Measurements from ENCODE around the gene ACP3.
"Not testable (repeated sequence)": the region's sequence is repeated elsewhere in the genome, so short reads cannot be mapped to it uniquely, and the experiment has no call there.

The ACP3 gene

GRCh38 chr3:132317229-132317948 is at the start of gene ACP3:
Gene ACP3, plus strand, starts transcription at chr3:132317407. Its CDS starts 50 bp downstream, at chr3:132317457.
- no peak for DNase-seq (ENCODE audit: low read depth in 3 of 3)

GRCh38 chr3:132268956-132269355 is 48.3 kb upstream of the ACP3 start:
- DNase-seq (ENCODE audit: low read depth in 3 of 3), result no peak

GRCh38 chr3:132273036-132273435 is 44.2 kb upstream of the ACP3 start:
- DNase-seq (ENCODE audit: low read depth in 3 of 3), result no peak

- DNase-seq (ENCODE audit: low read depth in 3 of 3), result no peak
Observed at GRCh38 chr3:132276228-132276906, 40.8 kb upstream of the ACP3 start.

- DNase-seq (ENCODE audit: low read depth in 3 of 3), result no peak
Observed at GRCh38 chr3:132279030-132279429, 38.2 kb upstream of the ACP3 start.

- DNase-seq (ENCODE audit: low read depth in 3 of 3), result no peak
Observed at GRCh38 chr3:132283440-132283839, 33.8 kb upstream of the ACP3 start.

GRCh38 chr3:132283916-132284405 is 33.2 kb upstream of the ACP3 start:
- no peak for DNase-seq (ENCODE audit: low read depth in 3 of 3)

- DNase-seq (ENCODE audit: low read depth in 3 of 3), result no peak
Observed at GRCh38 chr3:132284781-132285619, 32.2 kb upstream of the ACP3 start.

- DNase-seq (ENCODE audit: low read depth in 3 of 3), result no peak
Observed at GRCh38 chr3:132285620-132285945, 31.6 kb upstream of the ACP3 start.

- DNase-seq (ENCODE audit: low read depth in 3 of 3), result no peak
Observed at GRCh38 chr3:132286035-132286434, 31.2 kb upstream of the ACP3 start.

GRCh38 chr3:132288357-132288756 is 28.9 kb upstream of the ACP3 start:
- DNase-seq (ENCODE audit: low read depth in 3 of 3), result no peak

GRCh38 chr3:132289316-132289715 is 27.9 kb upstream of the ACP3 start:
- no peak for DNase-seq (ENCODE audit: low read depth in 3 of 3)

- DNase-seq (ENCODE audit: low read depth in 3 of 3), result no peak
Observed at GRCh38 chr3:132290833-132291232, 26.4 kb upstream of the ACP3 start.

GRCh38 chr3:132292042-132292441 is 25.2 kb upstream of the ACP3 start:
- DNase-seq (ENCODE audit: low read depth in 3 of 3), result no peak

- no peak for DNase-seq (ENCODE audit: low read depth in 3 of 3)
Observed at GRCh38 chr3:132293251-132293650, 24.0 kb upstream of the ACP3 start.

- no peak for DNase-seq (ENCODE audit: low read depth in 3 of 3)
Observed at GRCh38 chr3:132294906-132295305, 22.3 kb upstream of the ACP3 start.

- not testable (repeated sequence) for DNase-seq (ENCODE audit: low read depth in 3 of 3)
Observed at GRCh38 chr3:132303336-132304201, 13.6 kb upstream of the ACP3 start.

GRCh38 chr3:132304351-132304750 is 12.9 kb upstream of the ACP3 start:
- not testable (repeated sequence) for DNase-seq (ENCODE audit: low read depth in 3 of 3)

GRCh38 chr3:132310057-132310456 is 7.2 kb upstream of the ACP3 start:
- not testable (repeated sequence) for DNase-seq (ENCODE audit: low read depth in 3 of 3)

GRCh38 chr3:132311316-132311715 is 5.9 kb upstream of the ACP3 start:
- no peak for DNase-seq (ENCODE audit: low read depth in 3 of 3)

GRCh38 chr3:132311841-132312240 is 5.4 kb upstream of the ACP3 start:
- DNase-seq (ENCODE audit: low read depth in 3 of 3), result no peak
